IPS-18c (cell line): Measurements from ENCODE around the gene PXN.
"Not testable (repeated sequence)": the region's sequence is repeated elsewhere in the genome, so short reads cannot be mapped to it uniquely, and the experiment has no call there.

ENCODE experiments used
- H3K4me3 ChIP-seq: 2 replicates; pipeline ENCODE4 v1.7.0; 2013; ENCODE audit warnings: low read depth, mild to moderate bottlenecking, low read length, moderate library complexity; ENCODE audit not compliant: insufficient read depth
- H3K9me3 ChIP-seq: one replicate; pipeline ENCODE4 v1.6.1; 2013; ENCODE audit warnings: mild to moderate bottlenecking, low read length, moderate library complexity; ENCODE audit not compliant: control insufficient read depth, insufficient read depth

Gene PXN

GRCh38 chr12:120264904-120265472 is 542 bp downstream of the PXN start:
- Histone ChIP-seq H3K4me3 (peak overlapping the region; percentile 86), H3K9me3 (peaks cover 3% of the 10 kb centered on the region)

GRCh38 chr12:120264086-120264903 is 1.2 kb downstream of the PXN start:
- Histone ChIP-seq H3K9me3 (peaks cover 3% of the 10 kb centered on the region), H3K4me3 (peak overlapping the region; percentile 86)

DNA sequence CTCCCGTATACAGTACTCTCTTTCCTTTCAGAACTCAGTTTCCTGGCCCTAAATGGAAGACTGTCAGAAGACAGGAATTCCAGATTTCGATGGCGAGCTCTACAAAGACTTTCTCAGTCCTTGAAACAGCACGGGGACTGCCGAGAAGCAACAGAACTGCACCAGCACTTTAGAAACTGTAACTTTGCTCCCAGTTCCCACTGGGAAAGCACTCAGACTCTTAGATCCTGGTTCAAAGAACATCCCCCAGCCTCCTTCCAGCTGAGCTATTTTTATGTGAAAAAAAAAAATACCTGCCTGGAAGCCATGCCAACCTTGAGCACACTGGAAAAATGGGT is 1.8 kb downstream of the PXN start:
- H3K4me3 ChIP-seq: peak overlapping the region; percentile 86
- H3K9me3 ChIP-seq: peaks cover 3% of the 10 kb centered on the region

GRCh38 chr12:120262852-120263747 is 2.4 kb downstream of the PXN start:
- Histone ChIP-seq H3K4me3 (peak overlapping the region; percentile 86), H3K9me3 (peaks cover 3% of the 10 kb centered on the region)

GRCh38 chr12:120261951-120262851 is 3.3 kb downstream of the PXN start:
- peaks cover 5% of the 10 kb centered on the region for H3K9me3 ChIP-seq
- H3K4me3 ChIP-seq: no peak overlapping the region

GRCh38 chr12:120260607-120261006 is 4.9 kb downstream of the PXN start:
- Histone ChIP-seq H3K9me3 (peaks cover 5% of the 10 kb centered on the region), H3K4me3 (no peak overlapping the region)

- peaks cover 5% of the 10 kb centered on the region for H3K9me3 ChIP-seq
- no peak overlapping the region for H3K4me3 ChIP-seq
Observed at GRCh38 chr12:120259418-120260202, 5.9 kb downstream of the PXN start.

GRCh38 chr12:120258323-120258896 is 7.1 kb downstream of the PXN start:
- Histone ChIP-seq H3K4me3 (no peak overlapping the region), H3K9me3 (peaks cover 5% of the 10 kb centered on the region)

DNA sequence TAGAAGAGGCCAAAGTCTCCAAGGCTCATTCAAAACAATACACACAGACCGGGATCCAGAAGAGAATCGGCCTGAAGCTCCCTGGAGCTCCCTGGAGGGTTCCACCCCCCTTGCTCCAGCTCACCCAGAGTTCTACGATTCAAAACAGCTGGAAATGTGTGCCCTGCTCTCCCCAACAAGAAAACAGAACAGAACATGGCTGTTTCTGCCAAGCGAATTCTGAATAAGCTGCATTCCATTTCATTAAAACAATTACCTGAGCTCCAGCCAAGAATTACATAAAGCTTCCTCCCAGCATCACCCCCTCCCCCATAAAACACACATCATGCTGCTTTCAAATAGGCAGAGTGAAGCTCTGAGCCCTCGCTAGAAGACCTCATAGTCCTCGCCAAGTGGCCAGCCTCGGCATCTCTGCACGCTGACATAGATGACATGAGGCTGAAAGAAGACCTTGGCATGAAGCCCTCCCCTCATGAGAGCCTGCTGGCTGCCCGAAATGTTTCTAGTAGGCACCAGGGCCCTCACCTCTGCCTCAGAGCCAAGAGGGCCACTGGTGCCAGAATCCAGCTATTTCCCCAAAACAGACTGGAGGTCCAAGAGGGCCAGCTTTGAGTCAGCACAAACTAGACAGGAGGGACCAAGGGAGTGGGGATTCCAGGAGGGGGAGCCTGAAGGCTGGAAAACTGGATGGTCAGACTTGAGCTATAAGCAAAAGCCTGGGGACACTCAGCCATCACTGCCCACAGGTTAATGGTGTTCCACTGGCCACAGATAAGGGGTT is 8.3 kb downstream of the PXN start:
- H3K9me3 ChIP-seq: peaks cover 2% of the 10 kb centered on the region
- H3K4me3 ChIP-seq: no peak overlapping the region; the same call in 1 of the 2 replicates

GRCh38 chr12:120254809-120255208 is 10.7 kb downstream of the PXN start:
- H3K4me3 ChIP-seq: no peak overlapping the region
- H3K9me3 ChIP-seq: peaks cover 2% of the 10 kb centered on the region

DNA sequence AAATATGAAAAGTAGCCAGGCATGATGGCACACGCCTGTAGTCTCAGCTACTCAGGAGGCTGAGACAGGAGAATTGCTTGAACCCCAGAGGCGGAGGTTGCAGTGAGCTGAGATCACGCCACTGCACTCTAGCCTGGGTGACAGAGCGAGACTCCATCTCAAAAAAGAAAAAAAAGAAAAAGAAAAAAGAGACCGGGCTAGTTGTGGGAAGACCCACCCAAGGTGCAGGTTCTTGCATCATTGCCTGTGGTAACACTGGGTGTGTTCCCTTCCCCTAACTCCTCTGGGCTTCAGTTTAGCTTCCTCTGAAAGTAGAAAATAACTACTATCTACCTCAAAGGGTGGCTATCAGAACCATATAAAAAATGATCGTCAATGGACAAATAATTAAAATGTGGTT is 12.2 kb downstream of the PXN start:
- H3K9me3 ChIP-seq, H3K4me3 ChIP-seq: not testable (repeated sequence)

- Histone ChIP-seq H3K9me3 (no peaks in the 10 kb centered on the region), H3K4me3 (no peak overlapping the region)
Observed at GRCh38 chr12:120252071-120252906, 13.2 kb downstream of the PXN start.

GRCh38 chr12:120251364-120252070 is 14.0 kb downstream of the PXN start:
- H3K4me3 ChIP-seq: not testable (repeated sequence)

More at GRCh38 chr12:120251364-120252070, 14.0 kb downstream of the PXN start:
- H3K9me3 ChIP-seq: not testable (repeated sequence)
